Neural progenitor cell (in vitro differentiated cells): ENCODE results near the gene STK32A. TPM values are rescaled to one million over a fixed set of nuclear protein-coding genes. Genes with fewer than 3 reads are reported as not detected.

Experiments
- DNase-seq: peaks from one replicate; pipeline ENCODE4 v3.0.0-alpha.2; 2016; ENCODE audit warnings: low spot score
- H2AFZ ChIP-seq: fragments of 200-600 bp; sonication (generic); replicated peaks from 2 replicates; pipeline ENCODE4 v1.6.1; 2016; ENCODE audit warnings: antibody characterized with exemption
- H3F3A ChIP-seq: fragments of 200-600 bp; sonication (generic); 2 replicates; pipeline ENCODE4 v1.6.1; 2016; ENCODE audit warnings: antibody characterized with exemption, low read depth
- H3K27ac ChIP-seq: fragments of 200-600 bp; sonication (generic); 2 replicates; pipeline ENCODE4 v1.5.1; 2016; ENCODE audit warnings: mild to moderate bottlenecking
- H3K27me3 ChIP-seq: fragments of 200-600 bp; sonication (generic); 2 replicates; pipeline ENCODE4 v1.6.1; 2016; ENCODE audit warnings: mild to moderate bottlenecking, moderate library complexity
- H3K36me3 ChIP-seq: fragments of 200-600 bp; sonication (generic); 2 replicates; pipeline ENCODE4 v1.5.1; 2016
- H3K4me1 ChIP-seq: fragments of 200-600 bp; sonication (generic); 2 replicates; pipeline ENCODE4 v1.6.1; 2016; ENCODE audit warnings: mixed run types
- H3K4me2 ChIP-seq: fragments of 200-600 bp; sonication (generic); 2 replicates; pipeline ENCODE4 v1.6.1; 2016
- H3K4me3 ChIP-seq: fragments of 200-600 bp; sonication (generic); 2 replicates; pipeline ENCODE4 v1.5.1; 2016
- H3K79me2 ChIP-seq: fragments of 200-600 bp; sonication (generic); 2 replicates; pipeline ENCODE4 v1.6.1; 2016; ENCODE audit warnings: low read depth
- H3K9ac ChIP-seq: fragments of 200-600 bp; sonication (generic); 2 replicates; pipeline ENCODE4 v1.6.1; 2016
- H3K9me3 ChIP-seq: fragments of 200-600 bp; sonication (generic); 2 replicates; pipeline ENCODE4 v1.5.1; 2016; ENCODE audit warnings: low read depth
- H4K20me1 ChIP-seq: fragments of 200-600 bp; sonication (generic); 2 replicates; pipeline ENCODE4 v1.6.1; 2016; ENCODE audit warnings: low read depth
- H3K27ac Mint-ChIP-seq: 3 replicates; pipeline ENCODE4 v1.8.0; 2021; ENCODE audit warnings: mixed read lengths
- H3K27me3 Mint-ChIP-seq: 2 replicates; pipeline ENCODE4 v1.8.0; 2022; ENCODE audit warnings: low read depth, mild to moderate bottlenecking, inconsistent platforms, moderate library complexity, mixed read lengths; ENCODE audit not compliant: insufficient read depth
- H3K36me3 Mint-ChIP-seq: 3 replicates; pipeline ENCODE4 v1.8.0; 2021; ENCODE audit warnings: mixed read lengths
- H3K4me1 Mint-ChIP-seq: 3 replicates; pipeline ENCODE4 v1.8.0; 2021; ENCODE audit warnings: mixed read lengths
- H3K4me3 Mint-ChIP-seq: 3 replicates; pipeline ENCODE4 v1.8.0; 2021; ENCODE audit warnings: mild to moderate bottlenecking, moderate library complexity, mixed read lengths
- H3K9me3 Mint-ChIP-seq: 3 replicates; pipeline ENCODE4 v1.8.0; 2020; ENCODE audit warnings: mixed read lengths
- CTCF ChIP-seq: fragments of 200-600 bp; sonication (generic); IDR thresholded peaks from 2 replicates; pipeline ENCODE4 v1.5.1; 2017; ENCODE audit warnings: antibody characterized with exemption, mild to moderate bottlenecking
- EZH2 ChIP-seq: fragments of 200-600 bp; sonication (generic); IDR thresholded peaks from 2 replicates; pipeline ENCODE4 v1.6.1; 2017; ENCODE audit warnings: antibody characterized with exemption, mild to moderate bottlenecking, moderate library complexity
- EZH2phosphoT487 ChIP-seq: fragments of 200-600 bp; sonication (generic); IDR thresholded peaks from 2 replicates; pipeline ENCODE4 v1.6.1; 2017; ENCODE audit warnings: antibody characterized with exemption
- total RNA-seq: library from RNA; depleted of rRNA; stranded (reverse); fragments of >200 nt; gene quantifications from 2 replicates; pipeline ENCODE4 v1.2.3, GENCODE V29; 2015; ENCODE audit warnings: low replicate concordance

Gene STK32A
- total RNA-seq, 1 donor from 2014 or later = 16.7 TPM

GRCh38 chr5:147390654-147391225, 155.9 kb downstream of the STK32A start:
- H3K4me3 Mint-ChIP-seq = no peak overlapping the region
- Histone ChIP-seq H3K4me2 (no peak overlapping the region), H3K9me3 (no peaks in the 10 kb centered on the region), H3K27me3 (no peaks in the 10 kb centered on the region), H3K36me3 (peaks cover 11% of the 10 kb centered on the region), H3K79me2 (no peaks in the 10 kb centered on the region), H2AFZ (no peak overlapping the region), H3K27ac (peak overlapping the region; percentile 28), H4K20me1 (peaks cover 42% of the 10 kb centered on the region), H3K4me1 (peaks cover 25% of the 10 kb centered on the region), H3K4me3 (no peak overlapping the region), H3K9ac (no peak overlapping the region), H3F3A (peaks cover 88% of the 10 kb centered on the region)
- TF ChIP-seq CTCF (no peak), EZH2 (no peak), EZH2phosphoT487 (no peak)
- peaks cover 19% of the 10 kb centered on the region for H3K4me1 Mint-ChIP-seq
- peaks cover 37% of the 10 kb centered on the region for H3K36me3 Mint-ChIP-seq
- no peaks in the 10 kb centered on the region for H3K9me3 Mint-ChIP-seq
- no peak overlapping the region for H3K27ac Mint-ChIP-seq
- peak; percentile 11 for DNase-seq
- peaks cover 2% of the 10 kb centered on the region for H3K27me3 Mint-ChIP-seq

- Mint-ChIP-seq H3K27ac (no peak overlapping the region), H3K4me3 (no peak overlapping the region)
Observed at GRCh38 chr5:147391781-147392180, 157.0 kb downstream of the STK32A start.

GRCh38 chr5:147393874-147394672, 159.2 kb downstream of the STK32A start:
- Histone ChIP-seq H3K36me3 (peaks cover 24% of the 10 kb centered on the region), H3K4me2 (no peak overlapping the region), H3K9me3 (no peaks in the 10 kb centered on the region), H3F3A (peaks cover 98% of the 10 kb centered on the region), H3K4me3 (no peak overlapping the region), H4K20me1 (peaks cover 47% of the 10 kb centered on the region), H3K4me1 (peaks cover 9% of the 10 kb centered on the region), H3K27me3 (no peaks in the 10 kb centered on the region), H3K9ac (no peak overlapping the region), H2AFZ (no peak overlapping the region), H3K79me2 (peaks cover 5% of the 10 kb centered on the region), H3K27ac (peak overlapping the region; percentile 66)
- Mint-ChIP-seq H3K9me3 (no peaks in the 10 kb centered on the region), H3K27me3 (peaks cover 2% of the 10 kb centered on the region), H3K36me3 (peaks cover 54% of the 10 kb centered on the region), H3K4me1 (peaks cover 3% of the 10 kb centered on the region), H3K4me3 (no peak overlapping the region), H3K27ac (no peak overlapping the region)
- peak; percentile 46 for DNase-seq
- peak; percentile 67 for TF ChIP-seq CTCF
- no peak for TF ChIP-seq EZH2phosphoT487

More at GRCh38 chr5:147391781-147392180, 157.0 kb downstream of the STK32A start:
- peaks cover 5% of the 10 kb centered on the region for H3K79me2 ChIP-seq
- no peak for TF ChIP-seq EZH2
- TF ChIP-seq EZH2phosphoT487 = no peak
- peak; percentile 57 for TF ChIP-seq CTCF
- H2AFZ ChIP-seq = no peak overlapping the region
- peaks cover 49% of the 10 kb centered on the region for H4K20me1 ChIP-seq
- Mint-ChIP-seq H3K9me3 (no peaks in the 10 kb centered on the region), H3K27me3 (peaks cover 2% of the 10 kb centered on the region), H3K36me3 (peaks cover 44% of the 10 kb centered on the region), H3K4me1 (peaks cover 19% of the 10 kb centered on the region)
- peaks cover 98% of the 10 kb centered on the region for H3F3A ChIP-seq
- DNase-seq = peak; percentile 57
- H3K9ac ChIP-seq = no peak overlapping the region
- no peaks in the 10 kb centered on the region for H3K27me3 ChIP-seq
- peak overlapping the region; percentile 32 for H3K27ac ChIP-seq
- H3K4me1 ChIP-seq = peaks cover 25% of the 10 kb centered on the region
- H3K4me3 ChIP-seq = no peak overlapping the region
- no peaks in the 10 kb centered on the region for H3K9me3 ChIP-seq
- peaks cover 17% of the 10 kb centered on the region for H3K36me3 ChIP-seq
- no peak overlapping the region for H3K4me2 ChIP-seq
